GM12873 (cell line): ENCODE measurements around the gene AP5S1.

Experiments
- TF ChIP-seq, protein P1 (sequence below): IDR thresholded peaks from 2 replicates; pipeline ENCODE4 v1.5.1; 2012; ENCODE audit warnings: low read depth, mild to moderate bottlenecking, moderate library complexity, low read length, control low read depth; ENCODE audit not compliant: insufficient read depth; ENCODE audit errors: missing control alignments

Gene AP5S1

DNA sequence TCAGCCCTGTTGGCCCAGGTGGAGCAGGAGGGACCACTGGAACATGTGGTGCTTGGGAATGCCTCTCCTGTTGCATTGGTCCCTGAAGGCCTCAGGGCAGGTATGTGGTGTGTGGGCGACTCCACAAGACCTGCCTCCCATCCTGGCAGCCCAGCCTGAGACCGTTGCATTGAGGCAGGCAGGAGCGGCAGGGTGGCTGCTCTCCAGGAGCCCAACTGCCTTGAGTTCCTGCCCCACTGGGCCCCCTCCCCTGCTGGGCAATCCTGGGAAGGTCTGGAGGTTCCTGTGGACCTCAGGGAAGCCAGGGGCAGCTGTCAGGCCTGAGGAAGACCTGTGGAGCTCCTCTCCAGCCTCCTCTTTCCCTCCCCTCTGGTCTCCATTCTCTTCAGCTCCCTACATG is 46.1 kb downstream of the AP5S1 start:
- TF ChIP-seq, protein P1, sequence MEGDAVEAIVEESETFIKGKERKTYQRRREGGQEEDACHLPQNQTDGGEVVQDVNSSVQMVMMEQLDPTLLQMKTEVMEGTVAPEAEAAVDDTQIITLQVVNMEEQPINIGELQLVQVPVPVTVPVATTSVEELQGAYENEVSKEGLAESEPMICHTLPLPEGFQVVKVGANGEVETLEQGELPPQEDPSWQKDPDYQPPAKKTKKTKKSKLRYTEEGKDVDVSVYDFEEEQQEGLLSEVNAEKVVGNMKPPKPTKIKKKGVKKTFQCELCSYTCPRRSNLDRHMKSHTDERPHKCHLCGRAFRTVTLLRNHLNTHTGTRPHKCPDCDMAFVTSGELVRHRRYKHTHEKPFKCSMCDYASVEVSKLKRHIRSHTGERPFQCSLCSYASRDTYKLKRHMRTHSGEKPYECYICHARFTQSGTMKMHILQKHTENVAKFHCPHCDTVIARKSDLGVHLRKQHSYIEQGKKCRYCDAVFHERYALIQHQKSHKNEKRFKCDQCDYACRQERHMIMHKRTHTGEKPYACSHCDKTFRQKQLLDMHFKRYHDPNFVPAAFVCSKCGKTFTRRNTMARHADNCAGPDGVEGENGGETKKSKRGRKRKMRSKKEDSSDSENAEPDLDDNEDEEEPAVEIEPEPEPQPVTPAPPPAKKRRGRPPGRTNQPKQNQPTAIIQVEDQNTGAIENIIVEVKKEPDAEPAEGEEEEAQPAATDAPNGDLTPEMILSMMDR: no peak

DNA sequence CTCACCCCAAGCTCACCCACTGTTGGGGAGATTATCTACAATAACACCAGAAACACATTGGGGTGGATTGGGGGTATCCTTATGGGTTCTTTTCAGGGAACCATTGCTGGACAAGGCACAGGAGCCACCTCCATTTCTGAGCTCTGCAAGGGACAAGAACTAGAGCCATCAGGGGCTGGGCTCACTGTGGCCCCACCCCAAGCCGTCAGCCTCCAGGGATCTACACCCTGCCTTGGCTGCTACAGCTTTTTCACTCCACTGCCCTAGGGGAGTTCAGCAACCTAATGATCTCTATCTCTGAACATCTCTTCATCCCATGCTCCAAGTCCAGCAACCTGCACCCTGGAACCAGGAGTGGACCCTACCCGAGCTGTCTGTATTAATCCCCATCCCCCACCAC is 47.5 kb downstream of the AP5S1 start:
- TF ChIP-seq, protein P1: no peak

DNA sequence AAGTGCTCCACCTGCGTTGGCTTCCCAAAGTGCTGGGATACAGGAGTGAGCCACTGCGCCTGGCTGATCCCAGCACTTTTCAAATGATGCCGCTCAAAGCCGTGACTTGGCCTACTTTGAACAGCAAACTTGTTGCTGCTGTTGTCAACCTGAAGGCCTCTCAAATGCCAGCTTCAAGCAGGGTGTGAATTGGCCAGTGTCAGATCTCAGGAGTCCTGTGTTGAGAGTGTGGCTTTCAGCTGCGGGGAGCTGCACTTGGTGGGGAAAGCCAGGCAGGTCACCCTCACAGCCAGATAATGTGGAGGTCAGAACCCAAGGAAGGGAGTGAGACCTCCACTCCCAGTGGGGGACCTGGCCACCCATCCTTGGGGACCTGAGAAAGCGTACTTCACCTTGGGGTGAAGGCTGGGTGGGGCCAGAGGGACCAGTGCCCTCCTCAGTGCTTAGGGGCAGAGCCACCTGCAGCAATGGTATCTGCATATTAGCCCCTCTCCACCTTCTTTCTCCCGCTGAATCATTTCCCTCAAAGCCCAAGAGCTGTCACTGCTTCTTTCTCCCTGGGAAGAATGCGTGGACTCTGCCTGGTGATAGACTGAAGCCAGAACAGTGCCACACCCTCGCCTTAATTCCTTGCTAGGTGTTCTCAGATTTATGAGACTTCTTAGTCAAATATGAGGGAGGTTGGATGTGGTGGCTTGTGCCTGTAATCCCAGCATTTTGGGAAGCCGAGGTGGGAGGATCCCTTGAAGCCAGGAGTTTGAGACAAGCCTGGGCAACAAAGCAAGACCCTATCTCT is 49.7 kb downstream of the AP5S1 start:
- TF ChIP-seq, protein P1: no peak

- TF ChIP-seq, protein P1: no peak
Observed at GRCh38 chr20:3871550-3872265, 51.4 kb downstream of the AP5S1 start.

DNA sequence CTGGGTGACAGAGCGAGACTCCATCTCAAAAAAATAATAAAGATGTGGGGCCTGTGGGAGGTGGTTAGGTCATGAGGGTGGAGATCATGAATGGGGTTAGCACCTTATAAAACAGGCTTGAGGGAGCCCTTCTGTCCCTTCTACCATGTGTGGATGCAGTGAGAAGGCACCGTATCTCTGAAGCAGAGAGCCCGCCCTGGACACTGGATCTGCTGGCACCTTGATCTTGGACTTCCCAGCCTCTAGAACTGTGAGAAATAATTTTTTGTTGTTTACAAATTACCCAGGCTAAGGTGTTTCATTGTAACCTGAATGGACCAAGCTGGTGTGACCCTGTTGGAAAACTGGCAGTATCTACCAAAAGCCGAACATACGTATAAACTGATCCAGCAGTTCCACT is 53.2 kb downstream of the AP5S1 start:
- TF ChIP-seq, protein P1: no peak

DNA sequence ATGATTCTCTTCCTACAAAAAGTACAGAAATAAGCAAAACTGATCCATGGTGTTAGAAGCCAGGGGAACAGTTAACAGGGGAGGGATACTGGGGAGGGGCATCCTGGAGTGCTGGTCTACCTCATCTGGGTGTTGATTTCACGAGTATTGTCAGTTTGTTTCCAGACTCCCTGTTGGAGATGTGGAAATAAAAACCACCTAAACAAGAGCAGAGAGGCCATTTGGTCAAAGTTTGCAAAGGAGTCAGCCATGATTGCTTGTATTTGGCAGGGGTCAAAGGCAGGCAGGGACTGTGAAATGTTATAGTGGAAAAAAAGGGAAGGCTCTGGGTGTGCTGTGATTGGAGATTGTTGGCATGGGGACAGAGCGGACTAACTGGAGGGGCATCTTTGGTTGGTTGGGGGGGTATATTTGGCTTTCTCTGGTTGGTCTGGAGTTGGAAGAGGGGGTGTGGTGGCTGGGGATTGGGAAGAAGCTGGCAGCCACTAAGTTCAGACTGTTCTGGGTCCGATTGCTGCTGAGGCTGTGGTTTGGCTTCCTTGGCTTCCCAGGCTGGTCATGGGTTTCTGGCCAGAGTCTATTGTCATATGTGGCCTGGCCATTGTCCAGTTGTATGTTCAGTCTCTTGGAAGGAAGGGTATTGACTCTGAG is 54.0 kb downstream of the AP5S1 start:
- TF ChIP-seq, protein P1: no peak

GRCh38 chr20:3875378-3875974 is 55.1 kb downstream of the AP5S1 start:
- TF ChIP-seq, protein P1: no peak
